B cell (primary cell): ENCODE data around the gene SLC22A25. TPM values are rescaled to one million over a fixed set of nuclear protein-coding genes. Genes with fewer than 3 reads are reported as not detected.

Experiments used
- ATAC-seq: fragments of 200-7000 bp; cut with Tn5 transposase; one replicate; pipeline ENCODE4 v1.10.0; 2021; ENCODE audit warnings: low read depth, mild to moderate bottlenecking, moderate number of reproducible peaks, moderate library complexity
- CTCF ChIA-PET: fragments of 350-600 bp; sonication (Branson Sonifier 250); formaldehyde crosslinking; loops from one replicate; lab custom pipeline; 2021; ENCODE audit warnings: antibody characterized with exemption, inconsistent platforms; lab: Charles Lee
- POLR2A ChIA-PET: fragments of 350-600 bp; sonication (Branson Sonifier 250); formaldehyde crosslinking; loops from one replicate; lab custom pipeline; 2021; ENCODE audit warnings: antibody characterized with exemption; lab: Charles Lee
- DNase-seq: peaks from one replicate; pipeline ENCODE4 v3.0.0; 2013
- H2AFZ ChIP-seq: 2 replicates; pipeline ENCODE4 v1.6.1; 2012; ENCODE audit warnings: mild to moderate bottlenecking, low read depth, low read length; ENCODE audit not compliant: insufficient read depth, poor library complexity, severe bottlenecking
- H3K27ac ChIP-seq, 2 donors: 1 replicate in 1 of 2; 2 replicates in 1 of 2; pipeline ENCODE4 v1.5.1; 2012 to 2013; ENCODE audit warnings: low read length in 2 of 2, mild to moderate bottlenecking in 2 of 2, moderate library complexity in 1 of 2
- H3K27me3 ChIP-seq, 4 experiments: fragments of 200-600 bp in 1 of 4; sonication (generic) in 1 of 4; replicated peaks in 1 of 4; 1 replicate in 2 of 4; 2 replicates in 2 of 4; pipeline versions ENCODE4 v1.6.1 to v1.7.0; 2013 to 2016; ENCODE audit warnings: low read length in 3 of 4, mild to moderate bottlenecking in 2 of 4, mixed read lengths in 1 of 4, moderate library complexity in 1 of 4; ENCODE audit not compliant: insufficient read depth in 4 of 4, control insufficient read depth in 3 of 4; ENCODE audit errors: control extremely low read depth in 1 of 4
- H3K36me3 ChIP-seq, 2 experiments: replicated peaks in 1 of 2; 1 replicate in 1 of 2; 2 replicates in 1 of 2; pipeline versions ENCODE4 v1.6.1 to v1.7.1; 2013; ENCODE audit warnings: low read length in 1 of 2; ENCODE audit not compliant: insufficient read depth in 2 of 2, control insufficient read depth in 1 of 2; ENCODE audit errors: control extremely low read depth in 1 of 2, extremely low read depth in 1 of 2
- H3K4me1 ChIP-seq, 2 donors: fragments of 200-600 bp in 1 of 2; sonication (generic) in 1 of 2; 1 replicate in 1 of 2; 2 replicates in 1 of 2; pipeline versions ENCODE4 v1.5.1 to v1.6.1; 2013 to 2017; ENCODE audit warnings: low read length in 2 of 2; ENCODE audit not compliant: control insufficient read depth in 2 of 2, insufficient read depth in 2 of 2
- H3K4me2 ChIP-seq: replicated peaks from 2 replicates; pipeline ENCODE3; 2012; ENCODE audit warnings: mild to moderate bottlenecking, low read depth, low read length; ENCODE audit not compliant: poor library complexity, severe bottlenecking
- H3K4me3 ChIP-seq, 5 experiments: fragments of 200-600 bp in 1 of 5; sonication (generic) in 1 of 5; 1 replicate in 3 of 5; 2 replicates in 2 of 5; pipeline versions ENCODE4 v1.5.1 to v1.7.0; 2011 to 2016; ENCODE audit warnings: low read length in 4 of 5, mild to moderate bottlenecking in 4 of 5, low read depth in 2 of 5, control low read depth in 1 of 5, moderate library complexity in 1 of 5; ENCODE audit not compliant: insufficient read depth in 1 of 5; ENCODE audit errors: control extremely low read depth in 1 of 5, extremely low read depth in 1 of 5
- H3K79me2 ChIP-seq: fragments of 200-600 bp; sonication (generic); one replicate; pipeline ENCODE4 v1.6.0; 2016; ENCODE audit warnings: low read length; ENCODE audit not compliant: control insufficient read depth, insufficient read depth
- H3K9ac ChIP-seq: fragments of 200-600 bp; sonication (generic); 2 replicates; pipeline ENCODE4 v1.6.1; 2017; ENCODE audit warnings: mild to moderate bottlenecking, low read length, moderate library complexity
- H3K9me3 ChIP-seq, 3 donors: one replicate each; pipeline versions ENCODE4 v1.6.1 to v1.7.1; 2013; ENCODE audit warnings: low read length in 2 of 3; ENCODE audit not compliant: control insufficient read depth in 2 of 3, insufficient read depth in 1 of 3; ENCODE audit errors: control extremely low read depth in 1 of 3
- H4K20me1 ChIP-seq: 2 replicates; pipeline ENCODE4 v1.6.0; 2012; ENCODE audit warnings: mild to moderate bottlenecking, low read length; ENCODE audit not compliant: insufficient read depth, control insufficient read depth, poor library complexity, severe bottlenecking
- H3K27ac Mint-ChIP-seq: one replicate; pipeline ENCODE4 v1.8.0; 2021; ENCODE audit warnings: mixed read lengths
- H3K27me3 Mint-ChIP-seq: one replicate; pipeline ENCODE4 v1.8.0; 2021; ENCODE audit warnings: mixed read lengths
- H3K4me1 Mint-ChIP-seq: one replicate; pipeline ENCODE4 v1.8.0; 2021; ENCODE audit warnings: mixed read lengths
- H3K4me3 Mint-ChIP-seq: one replicate; pipeline ENCODE4 v1.8.0; 2021; ENCODE audit warnings: mixed read lengths
- H3K9me3 Mint-ChIP-seq: one replicate; pipeline ENCODE4 v1.8.0; 2022; ENCODE audit warnings: mixed read lengths; ENCODE audit not compliant: insufficient read depth
- EZH2 ChIP-seq: IDR thresholded peaks from 2 replicates; pipeline ENCODE4 v1.6.1; 2012; ENCODE audit warnings: borderline replicate concordance, low read depth, mild to moderate bottlenecking, moderate library complexity, low read length; ENCODE audit not compliant: insufficient read depth, poor library complexity, severe bottlenecking
- WGBS: methylation state at CpG from one replicate; pipeline ENCODE4 v1.1.5; 2013; ENCODE audit warnings: missing lambda C conversion rate; ENCODE audit not compliant: insufficient coverage; 5-methylcytosine and 5-hydroxymethylcytosine counted together
- intact Hi-C: fragments of 100-400 bp; cut with micrococcal nuclease; formaldehyde crosslinking; loops from one replicate; pipeline ENCODE4 v1.10.0; 2022
- polyA plus RNA-seq: library from polyadenylated mRNA; depleted of rRNA; stranded (reverse); fragments of >200 nt; gene quantifications from 2 replicates; pipeline ENCODE4 v1.2.3, GENCODE V29; 2012
- total RNA-seq, 2 donors: library from RNA; stranded (reverse); fragments of 120-200 nt in 1 of 2; gene quantifications; 1 replicate in 1 of 2; 2 replicates in 1 of 2; pipeline versions ENCODE4 v1.2.3 to v1.2.4, GENCODE V29; 2013 to 2022
- TF ChIP-seq, protein P1 (sequence below): fragments of 200-600 bp; IDR thresholded peaks from one replicate; pipeline ENCODE4 v1.8.0; 2022; ENCODE audit warnings: antibody characterized with exemption, mild to moderate bottlenecking

SLC22A25 gene
- total and polyA plus RNA-seq, 2 donors (not counting 1 experiment from before 2014, with no cell fraction given), result not detected

DNA sequence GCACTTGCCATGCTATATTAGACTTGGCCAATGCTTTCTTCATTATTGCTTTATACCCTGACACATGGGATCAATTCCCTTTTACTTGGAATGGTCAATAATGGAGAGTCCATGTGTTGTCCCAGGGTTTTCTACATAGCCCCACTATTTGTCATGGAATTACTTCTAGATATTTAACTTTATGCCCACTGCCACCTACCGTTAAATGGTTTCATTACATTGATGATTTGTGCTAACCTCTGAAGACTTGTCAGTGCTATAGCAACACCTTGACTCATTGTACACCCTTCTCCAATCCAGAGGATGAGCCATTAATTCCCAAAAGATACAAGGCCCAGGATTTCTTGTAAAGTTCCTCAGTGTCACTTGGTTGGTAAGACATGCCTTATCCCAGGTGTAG is 31.4 kb upstream of the SLC22A25 start:
- ChIA-PET CTCF (no interaction called here), POLR2A (no interaction called here)
- peaks cover 2% of the 10 kb centered on the region for H3K9me3 Mint-ChIP-seq
- Histone ChIP-seq H4K20me1 (no peaks in the 10 kb centered on the region), H2AFZ (no peak overlapping the region), H3K27me3 (peaks cover 0 to 10% (median 3%) of the 10 kb centered on the region in 4 experiments), H3K4me1 (no peaks in the 10 kb centered on the region), H3K4me3 (no peak overlapping the region), H3K36me3 (no peaks in the 10 kb centered on the region), H3K9me3 (no peaks in the 10 kb centered on the region), H3K4me2 (no peak overlapping the region), H3K79me2 (no peaks in the 10 kb centered on the region), H3K27ac (no peak overlapping the region), H3K9ac (no peak overlapping the region)
- DNase-seq (no peak), ATAC-seq (no peak)
- H3K4me1 Mint-ChIP-seq, result no peaks in the 10 kb centered on the region
- TF ChIP-seq, protein P1, sequence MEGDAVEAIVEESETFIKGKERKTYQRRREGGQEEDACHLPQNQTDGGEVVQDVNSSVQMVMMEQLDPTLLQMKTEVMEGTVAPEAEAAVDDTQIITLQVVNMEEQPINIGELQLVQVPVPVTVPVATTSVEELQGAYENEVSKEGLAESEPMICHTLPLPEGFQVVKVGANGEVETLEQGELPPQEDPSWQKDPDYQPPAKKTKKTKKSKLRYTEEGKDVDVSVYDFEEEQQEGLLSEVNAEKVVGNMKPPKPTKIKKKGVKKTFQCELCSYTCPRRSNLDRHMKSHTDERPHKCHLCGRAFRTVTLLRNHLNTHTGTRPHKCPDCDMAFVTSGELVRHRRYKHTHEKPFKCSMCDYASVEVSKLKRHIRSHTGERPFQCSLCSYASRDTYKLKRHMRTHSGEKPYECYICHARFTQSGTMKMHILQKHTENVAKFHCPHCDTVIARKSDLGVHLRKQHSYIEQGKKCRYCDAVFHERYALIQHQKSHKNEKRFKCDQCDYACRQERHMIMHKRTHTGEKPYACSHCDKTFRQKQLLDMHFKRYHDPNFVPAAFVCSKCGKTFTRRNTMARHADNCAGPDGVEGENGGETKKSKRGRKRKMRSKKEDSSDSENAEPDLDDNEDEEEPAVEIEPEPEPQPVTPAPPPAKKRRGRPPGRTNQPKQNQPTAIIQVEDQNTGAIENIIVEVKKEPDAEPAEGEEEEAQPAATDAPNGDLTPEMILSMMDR, result no peak
- no peak for TF ChIP-seq EZH2
- H3K4me3 Mint-ChIP-seq, result no peak overlapping the region
- peaks cover 47% of the 10 kb centered on the region for H3K27me3 Mint-ChIP-seq
- no peak overlapping the region for H3K27ac Mint-ChIP-seq
- intact Hi-C loops, result no loop called here
- no CpG with 5 or more reads among the region's 1 CpG for WGBS

DNA sequence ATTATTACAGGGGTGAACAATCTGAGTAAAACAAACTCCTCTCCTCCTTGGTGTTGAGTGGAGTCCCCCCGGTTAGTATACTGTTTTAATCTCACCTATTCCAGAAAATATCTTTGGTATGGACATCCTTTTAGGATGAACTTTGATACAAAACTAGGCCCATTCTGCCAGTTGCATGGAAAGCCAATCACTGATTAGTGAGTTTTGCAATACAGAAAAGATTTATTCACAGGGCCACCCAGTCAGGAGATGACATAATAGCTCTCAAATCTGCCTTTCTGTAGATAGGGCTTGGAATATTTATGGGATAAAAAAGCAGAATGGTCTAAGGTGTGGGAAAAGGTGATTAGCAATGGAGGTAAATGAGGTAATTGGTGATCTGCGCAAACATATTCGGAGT is 30.3 kb upstream of the SLC22A25 start:
- H3K9me3 Mint-ChIP-seq, result peaks cover 2% of the 10 kb centered on the region
- ATAC-seq (no peak), DNase-seq (no peak)
- intact Hi-C loops, result no loop called here
- no peak overlapping the region for H3K27ac Mint-ChIP-seq
- H3K4me2 ChIP-seq, result no peak overlapping the region
- H4K20me1 ChIP-seq, result no peaks in the 10 kb centered on the region
- H3K9me3 ChIP-seq, result no peaks in the 10 kb centered on the region
- TF ChIP-seq, protein P1, result no peak
- no peak for TF ChIP-seq EZH2
- H3K27me3 ChIP-seq, result peaks cover 0 to 10% (median 3%) of the 10 kb centered on the region in 4 experiments
- WGBS, result 100% methylated on average over 2 of the region's 3 CpGs
- no peaks in the 10 kb centered on the region for H3K36me3 ChIP-seq
- H3K9ac ChIP-seq, result no peak overlapping the region
- no peak overlapping the region for H3K27ac ChIP-seq
- H3K4me1 ChIP-seq, result no peaks in the 10 kb centered on the region
- H3K27me3 Mint-ChIP-seq, result peaks cover 47% of the 10 kb centered on the region
- H3K4me3 ChIP-seq, result no peak overlapping the region
- H3K79me2 ChIP-seq, result no peaks in the 10 kb centered on the region
- ChIA-PET CTCF (no interaction called here), POLR2A (no interaction called here)
- H2AFZ ChIP-seq, result no peak overlapping the region
- H3K4me1 Mint-ChIP-seq, result no peaks in the 10 kb centered on the region
- no peak overlapping the region for H3K4me3 Mint-ChIP-seq
